CD1c-positive myeloid dendritic cell (primary cell): ENCODE measurements around the gene NMNAT2.

Experiments
- DNase-seq: peaks from one replicate; pipeline ENCODE4 v3.0.0-alpha.2; 2016; ENCODE audit errors: extremely low spot score

NMNAT2 gene

GRCh38 chr1:183212870-183213269, 205.3 kb downstream of the NMNAT2 start:
- DNase-seq, result no peak

DNA sequence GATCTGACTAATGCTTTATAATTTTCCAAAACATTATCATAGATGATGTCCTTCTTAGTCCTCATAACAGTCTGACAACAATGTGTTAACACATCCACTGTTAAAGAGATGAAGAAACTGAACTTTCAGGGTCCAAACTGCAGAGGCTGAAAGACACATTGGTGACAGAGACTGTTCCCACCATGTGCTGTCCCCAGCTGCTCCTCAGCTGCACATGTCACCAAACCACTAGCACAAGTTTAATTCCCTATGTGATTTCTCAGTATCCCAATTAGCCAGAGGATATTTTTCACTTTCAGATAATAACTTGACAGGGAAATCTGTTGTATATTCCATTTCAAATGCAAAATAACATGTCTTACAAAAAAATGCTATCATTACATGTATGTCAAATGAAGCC, 207.5 kb downstream of the NMNAT2 start:
- no peak for DNase-seq

DNA sequence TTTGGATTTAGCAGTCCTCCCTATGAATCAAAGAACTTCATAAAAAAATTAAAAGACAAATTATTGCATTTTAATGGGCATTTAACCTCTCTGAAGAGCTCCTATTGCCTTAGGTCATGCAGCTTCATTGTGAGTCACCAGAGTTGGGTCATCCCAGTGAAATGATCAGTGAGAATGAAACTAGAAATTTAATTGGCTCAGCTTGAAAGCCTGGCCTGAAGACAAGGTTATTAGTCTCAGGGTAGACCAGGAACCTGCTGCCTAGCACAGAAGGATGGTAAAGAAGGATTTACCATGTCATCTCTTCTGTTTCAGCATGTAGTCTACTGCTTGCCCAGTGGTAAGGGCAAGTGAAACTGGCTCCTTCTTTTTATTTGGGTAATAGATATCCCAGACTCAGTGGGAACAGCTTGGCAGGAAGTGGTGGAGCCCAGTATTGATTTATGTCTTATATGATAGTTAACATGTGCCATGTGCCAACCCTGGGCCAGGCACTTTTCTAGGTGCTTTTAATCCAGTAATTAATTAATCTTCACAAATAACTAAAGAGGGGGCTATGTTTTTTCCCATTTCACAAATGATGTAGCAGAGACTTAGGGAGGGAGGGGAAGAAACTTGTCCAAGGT, 208.5 kb downstream of the NMNAT2 start:
- DNase-seq, result peak; percentile 25

DNA sequence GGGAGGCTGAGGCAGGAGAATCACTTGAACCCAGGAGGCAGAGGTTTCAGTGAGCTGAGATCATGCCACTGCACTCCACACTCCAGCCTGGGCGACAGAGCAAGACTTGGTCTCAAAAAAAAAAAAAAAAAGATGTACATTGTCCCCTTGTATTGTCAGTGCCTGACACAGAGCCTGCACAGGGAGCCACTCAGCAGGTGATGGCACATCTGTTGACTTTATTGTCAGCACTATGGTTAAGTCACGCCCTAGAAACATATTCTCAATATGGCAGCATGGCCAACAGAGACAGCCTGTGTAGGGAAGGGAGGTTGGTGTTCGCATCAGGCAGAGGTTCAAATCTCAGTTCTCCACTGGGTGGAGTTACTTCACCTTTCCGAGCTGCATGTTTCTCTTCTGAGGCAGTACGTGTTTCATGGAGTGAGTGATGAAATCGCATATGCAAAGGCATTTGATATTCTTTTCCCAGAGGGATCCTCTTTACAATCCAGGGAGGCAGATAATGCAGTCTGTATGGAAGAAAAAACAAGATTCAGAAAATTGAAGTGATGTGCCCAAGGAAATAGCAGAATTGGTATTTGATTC, 211.6 kb downstream of the NMNAT2 start:
- no peak for DNase-seq

- DNase-seq, result no peak
Observed at GRCh38 chr1:183205196-183205781, 212.9 kb downstream of the NMNAT2 start.

GRCh38 chr1:183203094-183203493, 215.1 kb downstream of the NMNAT2 start:
- no peak for DNase-seq

DNA sequence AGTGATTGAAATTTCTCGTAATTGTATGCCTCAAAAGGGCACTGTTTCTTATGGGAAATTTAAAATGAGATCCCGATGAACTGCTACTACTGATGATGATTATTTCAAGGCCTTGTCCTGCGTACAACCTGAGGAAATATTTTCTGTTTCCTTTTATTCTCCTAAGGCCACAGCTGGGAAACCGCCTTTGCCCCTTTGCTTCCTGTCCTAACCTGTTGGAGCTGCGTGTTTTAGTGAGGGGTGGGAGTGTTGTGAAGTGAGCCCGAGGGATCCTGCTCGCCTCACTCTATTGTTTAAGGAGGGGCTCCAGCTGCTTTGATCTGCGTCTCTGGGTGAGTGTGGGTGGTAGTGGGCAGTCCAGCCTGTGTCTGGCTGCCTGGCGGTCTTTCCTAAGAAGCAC, 217.7 kb downstream of the NMNAT2 start:
- no peak for DNase-seq

DNA sequence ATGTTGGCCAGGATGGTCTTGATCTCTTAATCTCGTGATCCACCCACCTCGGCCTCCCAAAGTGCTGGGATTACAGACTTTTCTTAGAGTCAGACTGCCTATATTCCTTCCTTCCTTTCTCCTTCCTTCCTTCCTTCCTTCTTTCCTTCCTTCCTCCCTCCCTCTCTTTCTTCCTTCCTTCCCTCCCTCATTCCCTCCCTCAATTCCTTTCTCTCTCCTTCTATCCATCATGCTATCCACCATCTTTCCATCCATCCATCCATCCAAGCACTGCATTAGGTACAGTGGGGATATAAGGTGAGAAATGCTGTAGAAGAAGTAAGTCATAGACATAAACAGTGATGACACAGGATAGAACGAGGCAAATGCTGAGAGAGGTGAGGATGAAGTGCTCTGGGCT, 218.9 kb downstream of the NMNAT2 start:
- DNase-seq, result no peak

GRCh38 chr1:183198463-183198862, 219.7 kb downstream of the NMNAT2 start:
- DNase-seq, result no peak
